Rectal smooth muscle tissue (tissue), 1 donor: Measurements from ENCODE around the gene SH3D19.
"Not testable (repeated sequence)": the region's sequence is repeated elsewhere in the genome, so short reads cannot be mapped to it uniquely, and the experiment has no call there.

Source experiments
- H3K27ac ChIP-seq: one replicate; pipeline ENCODE4 v1.7.0; 2013; ENCODE audit warnings: low read depth, low read length, inconsistent platforms
- H3K27me3 ChIP-seq: one replicate; pipeline ENCODE4 v1.7.0; 2013; ENCODE audit warnings: low read length; ENCODE audit not compliant: control insufficient read depth, insufficient read depth
- H3K36me3 ChIP-seq: one replicate; pipeline ENCODE4 v1.7.0; 2013; ENCODE audit warnings: low read length; ENCODE audit not compliant: control insufficient read depth, insufficient read depth
- H3K4me1 ChIP-seq: one replicate; pipeline ENCODE4 v1.7.0; 2013; ENCODE audit warnings: low read length; ENCODE audit not compliant: control insufficient read depth, insufficient read depth
- H3K4me3 ChIP-seq: one replicate; pipeline ENCODE4 v1.7.0; 2013; ENCODE audit warnings: low read length
- H3K9ac ChIP-seq: one replicate; pipeline ENCODE4 v1.7.0; 2013; ENCODE audit warnings: low read length

SH3D19 gene

DNA sequence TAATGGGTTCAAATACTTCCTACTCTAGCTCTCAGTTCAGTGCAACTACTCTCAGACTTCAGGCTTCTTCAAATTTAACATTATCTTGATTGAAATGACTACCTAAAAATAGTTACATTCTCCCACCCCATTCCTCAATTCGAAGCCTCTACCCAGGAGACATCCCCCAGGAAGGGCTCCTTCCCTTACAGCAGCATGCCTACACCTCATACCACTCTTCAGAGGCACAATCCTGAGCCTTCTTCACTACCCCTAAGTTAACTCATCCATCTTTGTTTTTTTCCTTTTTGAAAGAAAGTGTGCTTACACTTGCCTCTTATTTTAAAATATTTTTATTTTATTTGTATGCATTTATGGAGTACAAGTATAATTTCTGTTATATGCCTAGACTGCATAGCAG, 65.7 kb downstream of the SH3D19 start:
- Histone ChIP-seq H3K9ac (no peak overlapping the region), H3K4me3 (no peak overlapping the region), H3K36me3 (no peaks in the 10 kb centered on the region), H3K4me1 (no peaks in the 10 kb centered on the region), H3K27me3 (no peaks in the 10 kb centered on the region), H3K27ac (no peak overlapping the region)

DNA sequence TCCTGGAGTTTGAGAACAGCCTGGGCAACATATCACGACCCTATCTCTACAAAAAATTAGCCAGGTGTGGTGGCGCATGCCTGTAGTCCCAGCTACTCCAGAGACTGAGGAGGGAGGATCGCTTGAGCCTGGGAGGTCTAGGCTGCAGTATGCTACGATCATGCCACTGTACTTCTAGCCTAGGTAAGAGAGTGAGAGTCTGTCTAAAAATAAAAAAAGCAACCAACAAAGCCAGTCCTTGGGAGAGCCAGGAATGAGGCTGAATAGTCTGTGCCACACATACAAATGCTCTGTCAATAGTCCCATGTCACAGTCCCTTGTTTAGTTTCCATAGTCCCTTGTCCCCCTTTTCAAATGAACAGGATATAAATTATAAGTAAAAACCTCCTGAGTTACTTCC, 67.7 kb downstream of the SH3D19 start:
- Histone ChIP-seq H3K4me1 (no peaks in the 10 kb centered on the region), H3K9ac (no peak overlapping the region), H3K27ac (no peak overlapping the region), H3K36me3 (no peaks in the 10 kb centered on the region), H3K27me3 (no peaks in the 10 kb centered on the region), H3K4me3 (no peak overlapping the region)

DNA sequence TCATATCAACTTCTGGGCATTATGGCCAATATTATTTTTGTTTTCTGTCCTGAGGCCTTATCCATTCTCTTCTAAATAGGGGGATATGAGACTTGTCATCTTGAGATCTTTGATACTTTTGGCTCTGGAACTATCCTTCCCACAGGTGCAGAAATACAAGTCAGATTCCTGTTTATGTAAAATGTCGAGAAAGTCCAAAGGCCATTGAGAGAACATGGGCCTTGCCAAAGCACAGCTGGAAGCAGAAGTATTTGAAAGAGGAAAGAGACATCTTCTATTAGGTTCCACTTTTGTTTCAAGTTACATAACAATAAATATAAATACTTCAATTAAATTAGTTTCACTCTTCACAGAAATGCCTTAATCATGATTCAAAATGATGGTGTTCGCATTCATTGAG, 69.3 kb downstream of the SH3D19 start:
- no peaks in the 10 kb centered on the region for H3K27me3 ChIP-seq
- no peak overlapping the region for H3K27ac ChIP-seq
- no peak overlapping the region for H3K4me3 ChIP-seq
- no peaks in the 10 kb centered on the region for H3K36me3 ChIP-seq
- H3K9ac ChIP-seq = no peak overlapping the region
- H3K4me1 ChIP-seq = no peaks in the 10 kb centered on the region

DNA sequence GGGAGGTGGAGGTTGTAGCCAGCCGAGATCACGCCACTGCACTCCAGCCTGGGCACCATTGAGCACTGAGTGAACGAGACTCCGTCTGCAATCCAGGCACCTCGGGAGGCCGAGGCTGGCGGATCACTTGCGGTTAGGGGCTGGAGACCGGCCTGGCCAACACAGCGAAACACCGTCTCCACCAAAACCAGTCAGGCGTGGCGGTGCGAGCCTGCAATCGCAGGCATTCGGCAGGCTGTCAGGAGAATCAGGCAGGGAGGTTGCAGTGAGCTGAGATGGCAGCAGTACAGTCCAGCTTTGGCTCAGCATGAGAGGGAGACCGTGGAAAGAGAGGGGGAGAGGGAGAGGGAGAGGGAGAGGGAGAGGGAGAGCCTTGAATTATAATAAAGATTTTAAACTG, 69.7 kb downstream of the SH3D19 start:
- not testable (repeated sequence) for H3K36me3 ChIP-seq, H3K4me1 ChIP-seq, H3K27me3 ChIP-seq, H3K9ac ChIP-seq, H3K27ac ChIP-seq, H3K4me3 ChIP-seq

DNA sequence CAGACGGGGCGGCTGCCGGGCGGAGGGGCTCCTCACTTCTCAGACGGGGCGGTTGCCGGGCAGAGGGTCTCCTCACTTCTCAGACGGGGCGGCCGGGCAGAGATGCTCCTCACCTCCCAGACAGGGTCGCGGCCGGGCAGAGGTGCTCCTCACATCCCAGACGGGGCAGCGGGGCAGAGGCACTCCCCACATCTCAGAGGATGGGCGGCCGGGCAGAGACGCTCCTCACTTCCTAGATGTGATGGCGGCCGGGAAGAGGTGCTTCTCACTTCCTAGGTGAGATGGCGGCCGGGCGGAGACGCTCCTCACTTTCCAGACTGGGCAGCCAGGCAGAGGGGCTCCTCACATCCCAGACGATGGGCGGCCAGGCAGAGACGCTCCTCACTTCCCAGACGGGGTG, 70.2 kb downstream of the SH3D19 start:
- H3K27me3 ChIP-seq, H3K9ac ChIP-seq, H3K36me3 ChIP-seq, H3K4me3 ChIP-seq, H3K27ac ChIP-seq, H3K4me1 ChIP-seq: not testable (repeated sequence)

DNA sequence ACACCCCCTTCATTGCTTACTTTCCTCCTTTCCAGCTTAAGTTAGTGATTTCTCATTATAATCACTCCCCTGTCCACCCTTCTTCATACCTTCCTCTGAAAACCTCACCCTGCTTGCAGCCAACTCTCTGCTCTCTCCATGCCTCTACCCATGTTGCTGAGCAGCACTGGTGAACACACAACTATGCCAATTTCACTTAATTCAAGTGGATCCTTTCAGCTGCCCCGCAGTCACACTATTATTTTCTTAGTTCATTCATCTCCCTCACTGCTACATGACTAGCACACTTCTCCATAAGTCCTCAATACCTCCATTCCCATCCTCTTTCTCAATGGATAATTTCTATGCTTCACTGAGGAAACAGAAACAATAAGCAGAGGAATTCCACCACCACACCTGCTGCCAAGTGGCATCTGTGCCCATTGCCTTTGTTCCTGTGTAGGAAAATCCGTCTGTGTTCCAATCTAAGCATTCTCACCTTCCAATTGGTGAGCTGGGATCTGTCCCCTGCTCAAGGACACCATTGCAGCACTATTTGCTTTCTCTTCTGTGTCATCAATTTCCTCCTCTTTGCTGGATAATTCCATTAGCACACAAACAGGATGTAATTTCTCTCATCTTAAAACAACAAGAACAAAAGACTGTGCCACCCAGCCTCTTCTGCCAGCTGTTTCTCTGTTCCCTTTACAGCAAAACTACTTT, 73.7 kb downstream of the SH3D19 start:
- no peak overlapping the region for H3K9ac ChIP-seq
- no peaks in the 10 kb centered on the region for H3K4me1 ChIP-seq
- H3K27ac ChIP-seq = no peak overlapping the region
- no peaks in the 10 kb centered on the region for H3K27me3 ChIP-seq
- H3K4me3 ChIP-seq = no peak overlapping the region
- no peaks in the 10 kb centered on the region for H3K36me3 ChIP-seq

DNA sequence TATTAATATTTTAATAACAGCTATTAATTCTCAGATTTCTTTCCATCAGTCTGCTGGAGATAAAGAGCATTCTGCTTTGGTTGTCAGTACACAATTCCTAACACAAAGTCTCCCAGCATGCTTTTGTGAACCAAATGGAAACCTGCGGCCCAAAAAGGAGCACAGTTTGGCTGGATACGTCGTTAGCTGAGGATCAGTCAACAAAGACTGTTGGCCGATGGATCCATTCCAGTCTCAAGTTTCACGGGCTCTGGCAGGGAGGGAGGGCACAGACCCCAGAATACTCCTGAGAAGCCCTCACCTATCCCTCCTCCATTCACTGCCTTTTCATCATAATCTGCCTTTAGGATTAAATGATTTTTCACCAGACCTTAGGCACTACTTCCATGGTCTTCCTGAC, 74.7 kb downstream of the SH3D19 start:
- H3K4me3 ChIP-seq = no peak overlapping the region
- H3K36me3 ChIP-seq = no peaks in the 10 kb centered on the region
- H3K9ac ChIP-seq = no peak overlapping the region
- no peaks in the 10 kb centered on the region for H3K27me3 ChIP-seq
- no peaks in the 10 kb centered on the region for H3K4me1 ChIP-seq
- H3K27ac ChIP-seq = no peak overlapping the region

DNA sequence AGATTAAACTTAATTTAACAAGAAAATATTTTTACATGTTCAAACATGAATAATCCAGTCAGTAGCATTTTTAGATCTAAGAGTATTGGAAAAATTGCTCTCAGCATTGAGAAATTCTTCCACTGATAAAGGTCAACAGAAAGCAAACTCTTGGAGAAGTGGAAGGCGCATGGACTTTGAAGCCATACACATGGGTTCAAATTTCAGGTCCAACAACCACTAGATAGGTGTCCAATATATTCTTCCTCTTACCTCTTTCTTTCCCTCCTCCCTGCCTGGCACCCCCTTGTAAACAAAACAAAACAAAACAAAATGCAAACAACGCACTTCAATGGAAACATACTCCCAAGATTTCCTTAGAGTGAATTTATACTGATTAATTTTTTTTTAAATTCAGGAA, 76.9 kb downstream of the SH3D19 start:
- Histone ChIP-seq H3K27me3 (no peaks in the 10 kb centered on the region), H3K36me3 (no peaks in the 10 kb centered on the region), H3K4me1 (no peaks in the 10 kb centered on the region), H3K4me3 (no peak overlapping the region), H3K27ac (no peak overlapping the region), H3K9ac (no peak overlapping the region)

DNA sequence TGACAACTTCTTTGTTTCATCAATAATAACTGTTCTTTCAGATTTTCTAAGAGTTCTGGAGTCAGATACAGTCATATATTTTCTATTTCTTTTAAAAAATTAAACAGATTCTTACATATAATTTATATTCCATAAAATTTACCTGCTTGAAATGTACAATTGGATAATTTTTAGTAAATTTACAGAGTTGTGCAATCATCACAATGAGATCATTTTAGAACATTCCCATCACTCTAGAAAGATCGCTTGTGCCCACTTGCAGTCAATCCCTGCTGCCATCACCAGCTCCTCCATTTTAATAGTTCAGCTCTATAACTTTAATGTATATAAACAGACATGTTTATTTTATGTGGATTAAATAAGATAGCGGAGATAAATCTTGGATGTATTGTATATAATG, 78.0 kb downstream of the SH3D19 start:
- Histone ChIP-seq H3K36me3 (no peaks in the 10 kb centered on the region), H3K27me3 (no peaks in the 10 kb centered on the region), H3K9ac (no peak overlapping the region), H3K4me3 (no peak overlapping the region), H3K27ac (no peak overlapping the region), H3K4me1 (no peaks in the 10 kb centered on the region)

DNA sequence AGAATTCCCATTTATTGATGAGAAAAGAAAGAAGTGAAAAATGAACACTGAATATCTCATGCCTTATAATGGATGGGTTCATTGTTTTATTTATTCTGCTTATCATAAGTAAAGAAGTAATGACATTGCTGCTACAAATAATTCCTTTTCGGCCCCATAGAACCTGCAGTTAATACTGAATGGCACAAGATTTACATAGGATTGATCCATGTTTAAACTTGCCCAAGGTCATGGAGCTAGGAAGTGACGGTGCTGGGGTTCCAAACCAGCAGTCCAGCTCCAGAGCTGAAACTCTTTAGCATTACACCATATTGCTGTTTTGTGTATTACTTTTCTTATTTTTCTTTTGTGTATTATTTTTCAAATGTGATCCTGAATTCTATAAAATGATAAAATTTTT, 78.7 kb downstream of the SH3D19 start:
- Histone ChIP-seq H3K9ac (no peak overlapping the region), H3K4me1 (no peaks in the 10 kb centered on the region), H3K27ac (no peak overlapping the region), H3K27me3 (no peaks in the 10 kb centered on the region), H3K36me3 (no peaks in the 10 kb centered on the region), H3K4me3 (no peak overlapping the region)

DNA sequence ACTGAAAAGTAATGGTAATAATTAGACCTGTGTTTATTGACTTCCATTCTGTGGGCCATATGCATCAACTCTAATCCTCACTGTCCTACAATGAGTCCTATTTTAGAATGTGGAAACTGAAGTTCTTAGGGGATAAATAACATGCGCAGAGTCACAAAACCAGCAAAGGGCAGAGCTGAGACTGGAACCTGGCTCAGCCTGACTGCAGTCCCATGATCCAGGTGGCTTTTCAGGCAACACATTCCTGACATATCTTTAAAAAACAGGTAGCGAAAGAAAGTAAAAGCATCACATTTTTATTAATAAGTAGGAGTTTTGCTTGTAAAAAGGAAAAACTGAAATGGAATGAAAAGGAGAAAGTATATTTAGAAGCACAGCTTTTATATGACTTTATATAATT, 83.1 kb downstream of the SH3D19 start:
- H3K4me3 ChIP-seq = no peak overlapping the region
- no peaks in the 10 kb centered on the region for H3K4me1 ChIP-seq
- no peak overlapping the region for H3K9ac ChIP-seq
- no peaks in the 10 kb centered on the region for H3K27me3 ChIP-seq
- no peaks in the 10 kb centered on the region for H3K36me3 ChIP-seq
- H3K27ac ChIP-seq = no peak overlapping the region

DNA sequence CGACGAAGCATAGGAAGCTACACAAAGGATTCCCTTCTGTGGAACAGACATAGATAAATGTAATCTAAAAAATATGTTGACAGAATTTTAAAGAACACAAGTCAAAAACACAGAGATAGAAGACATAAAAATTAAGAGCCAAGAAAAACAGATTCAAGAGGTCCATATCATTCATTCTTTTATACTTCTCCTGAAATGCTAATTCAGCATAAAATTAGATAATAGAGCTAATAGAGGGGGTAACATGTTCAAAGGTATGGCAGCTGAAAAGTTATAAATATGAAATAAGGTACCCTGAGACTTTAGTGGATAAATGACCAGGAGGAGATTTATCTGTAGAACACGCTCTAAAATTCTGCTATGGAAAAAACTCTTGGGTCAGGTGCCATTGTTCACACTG, 85.8 kb downstream of the SH3D19 start:
- H3K27me3 ChIP-seq = no peaks in the 10 kb centered on the region
- no peak overlapping the region for H3K4me3 ChIP-seq
- no peak overlapping the region for H3K9ac ChIP-seq
- no peaks in the 10 kb centered on the region for H3K36me3 ChIP-seq
- no peaks in the 10 kb centered on the region for H3K4me1 ChIP-seq
- H3K27ac ChIP-seq = no peak overlapping the region

DNA sequence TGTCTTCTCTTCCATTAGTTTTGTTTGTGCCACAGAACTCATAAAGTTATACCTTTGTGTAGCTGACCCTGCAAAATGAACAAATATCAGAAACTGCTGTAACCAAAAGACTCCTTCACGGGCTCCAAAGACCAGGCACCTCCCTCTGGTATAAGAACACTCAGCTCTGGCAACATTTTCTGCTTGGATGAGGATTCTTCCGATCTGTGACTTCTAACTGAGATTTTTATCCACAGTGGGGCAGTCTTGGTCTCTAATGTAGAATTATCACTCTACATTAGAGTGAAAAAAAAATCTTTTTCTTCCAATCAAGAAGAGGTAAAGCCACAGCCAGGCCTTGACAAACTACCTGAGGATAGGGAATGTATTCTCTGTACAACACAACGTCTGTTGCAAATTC, 86.9 kb downstream of the SH3D19 start:
- H3K9ac ChIP-seq = no peak overlapping the region
- H3K36me3 ChIP-seq = no peaks in the 10 kb centered on the region
- no peaks in the 10 kb centered on the region for H3K4me1 ChIP-seq
- no peak overlapping the region for H3K4me3 ChIP-seq
- H3K27me3 ChIP-seq = no peaks in the 10 kb centered on the region
- H3K27ac ChIP-seq = no peak overlapping the region
